ENCODE data around the gene MCRIP1.

DNA sequence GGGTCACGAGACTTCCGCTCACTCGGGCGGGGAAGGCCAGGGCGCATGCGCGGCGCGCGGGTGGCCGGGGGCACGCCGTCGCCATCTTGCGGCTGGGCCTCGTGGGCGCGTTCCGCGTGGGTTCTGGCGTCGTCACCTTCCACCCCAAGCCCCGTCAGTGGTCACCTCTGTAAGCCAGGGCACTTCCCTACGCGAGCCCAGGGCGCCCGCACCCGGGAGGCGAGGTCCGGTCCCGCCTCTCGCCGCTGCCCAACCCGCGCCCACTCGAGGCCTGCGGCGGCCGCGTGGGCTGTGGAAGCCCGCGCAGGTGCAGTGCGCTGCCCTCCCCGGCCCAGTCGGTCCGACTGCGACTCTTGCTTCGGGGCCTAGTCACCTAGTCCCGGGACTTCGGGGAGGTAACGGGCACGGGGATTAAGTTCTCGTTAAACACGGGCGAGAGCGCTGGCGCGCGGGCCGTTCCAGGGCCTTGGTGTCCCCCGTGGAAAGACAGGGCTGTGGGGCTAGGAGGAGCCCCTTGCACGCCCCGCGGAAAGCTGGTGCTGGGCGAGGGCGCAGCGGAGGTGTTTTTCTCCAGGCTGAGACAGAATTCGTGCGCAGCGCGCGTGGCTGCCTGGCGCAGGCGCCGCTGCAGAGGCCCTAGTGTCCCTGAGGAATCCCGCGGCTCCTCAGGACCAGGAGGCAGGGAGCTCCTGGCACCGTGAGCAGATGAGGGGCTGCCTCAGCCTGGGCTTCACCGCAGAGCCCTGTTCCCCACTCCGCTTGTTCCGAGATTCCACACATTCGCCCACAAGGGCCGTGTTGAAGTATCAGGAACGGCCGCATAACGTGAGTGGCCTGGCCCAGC, 38.5 kb upstream of the MCRIP1 start:
- TF ChIP-seq, protein P1, sequence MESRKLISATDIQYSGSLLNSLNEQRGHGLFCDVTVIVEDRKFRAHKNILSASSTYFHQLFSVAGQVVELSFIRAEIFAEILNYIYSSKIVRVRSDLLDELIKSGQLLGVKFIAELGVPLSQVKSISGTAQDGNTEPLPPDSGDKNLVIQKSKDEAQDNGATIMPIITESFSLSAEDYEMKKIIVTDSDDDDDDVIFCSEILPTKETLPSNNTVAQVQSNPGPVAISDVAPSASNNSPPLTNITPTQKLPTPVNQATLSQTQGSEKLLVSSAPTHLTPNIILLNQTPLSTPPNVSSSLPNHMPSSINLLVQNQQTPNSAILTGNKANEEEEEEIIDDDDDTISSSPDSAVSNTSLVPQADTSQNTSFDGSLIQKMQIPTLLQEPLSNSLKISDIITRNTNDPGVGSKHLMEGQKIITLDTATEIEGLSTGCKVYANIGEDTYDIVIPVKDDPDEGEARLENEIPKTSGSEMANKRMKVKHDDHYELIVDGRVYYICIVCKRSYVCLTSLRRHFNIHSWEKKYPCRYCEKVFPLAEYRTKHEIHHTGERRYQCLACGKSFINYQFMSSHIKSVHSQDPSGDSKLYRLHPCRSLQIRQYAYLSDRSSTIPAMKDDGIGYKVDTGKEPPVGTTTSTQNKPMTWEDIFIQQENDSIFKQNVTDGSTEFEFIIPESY (IDR thresholded peaks at IDR 0.05): no peak
- TF ChIP-seq, protein P2, sequence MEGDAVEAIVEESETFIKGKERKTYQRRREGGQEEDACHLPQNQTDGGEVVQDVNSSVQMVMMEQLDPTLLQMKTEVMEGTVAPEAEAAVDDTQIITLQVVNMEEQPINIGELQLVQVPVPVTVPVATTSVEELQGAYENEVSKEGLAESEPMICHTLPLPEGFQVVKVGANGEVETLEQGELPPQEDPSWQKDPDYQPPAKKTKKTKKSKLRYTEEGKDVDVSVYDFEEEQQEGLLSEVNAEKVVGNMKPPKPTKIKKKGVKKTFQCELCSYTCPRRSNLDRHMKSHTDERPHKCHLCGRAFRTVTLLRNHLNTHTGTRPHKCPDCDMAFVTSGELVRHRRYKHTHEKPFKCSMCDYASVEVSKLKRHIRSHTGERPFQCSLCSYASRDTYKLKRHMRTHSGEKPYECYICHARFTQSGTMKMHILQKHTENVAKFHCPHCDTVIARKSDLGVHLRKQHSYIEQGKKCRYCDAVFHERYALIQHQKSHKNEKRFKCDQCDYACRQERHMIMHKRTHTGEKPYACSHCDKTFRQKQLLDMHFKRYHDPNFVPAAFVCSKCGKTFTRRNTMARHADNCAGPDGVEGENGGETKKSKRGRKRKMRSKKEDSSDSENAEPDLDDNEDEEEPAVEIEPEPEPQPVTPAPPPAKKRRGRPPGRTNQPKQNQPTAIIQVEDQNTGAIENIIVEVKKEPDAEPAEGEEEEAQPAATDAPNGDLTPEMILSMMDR (IDR thresholded peaks at IDR 0.05; ENCODE audit: low read depth, low read length, missing input control): no peak
- no peak for TF ChIP-seq TAF1 (conservative IDR thresholded peaks at IDR 0.05)
- TF ChIP-seq, protein P3, sequence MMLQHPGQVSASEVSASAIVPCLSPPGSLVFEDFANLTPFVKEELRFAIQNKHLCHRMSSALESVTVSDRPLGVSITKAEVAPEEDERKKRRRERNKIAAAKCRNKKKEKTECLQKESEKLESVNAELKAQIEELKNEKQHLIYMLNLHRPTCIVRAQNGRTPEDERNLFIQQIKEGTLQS (IDR thresholded peaks at IDR 0.05): no peak
- no peak for TF ChIP-seq RXRA (IDR thresholded peaks at IDR 0.05)
- TF ChIP-seq, protein P4, sequence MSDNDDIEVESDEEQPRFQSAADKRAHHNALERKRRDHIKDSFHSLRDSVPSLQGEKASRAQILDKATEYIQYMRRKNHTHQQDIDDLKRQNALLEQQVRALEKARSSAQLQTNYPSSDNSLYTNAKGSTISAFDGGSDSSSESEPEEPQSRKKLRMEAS (IDR thresholded peaks at IDR 0.05): no peak
- TF ChIP-seq RAD21 (IDR thresholded peaks at IDR 0.05): no peak
- peak; percentile 75 for TF ChIP-seq YY1 (IDR thresholded peaks at IDR 0.05)
- TF ChIP-seq HNF4A (conservative IDR thresholded peaks at IDR 0.05): no peak
- peak in 1 of 2 donors; percentile 84 for TF ChIP-seq GABPA (IDR thresholded peaks at IDR 0.05 in 1 of 2, conservative IDR thresholded peaks at IDR 0.05 in 1 of 2)
- TF ChIP-seq HNF4G (IDR thresholded peaks at IDR 0.05): no peak
- TF ChIP-seq, protein P5, sequence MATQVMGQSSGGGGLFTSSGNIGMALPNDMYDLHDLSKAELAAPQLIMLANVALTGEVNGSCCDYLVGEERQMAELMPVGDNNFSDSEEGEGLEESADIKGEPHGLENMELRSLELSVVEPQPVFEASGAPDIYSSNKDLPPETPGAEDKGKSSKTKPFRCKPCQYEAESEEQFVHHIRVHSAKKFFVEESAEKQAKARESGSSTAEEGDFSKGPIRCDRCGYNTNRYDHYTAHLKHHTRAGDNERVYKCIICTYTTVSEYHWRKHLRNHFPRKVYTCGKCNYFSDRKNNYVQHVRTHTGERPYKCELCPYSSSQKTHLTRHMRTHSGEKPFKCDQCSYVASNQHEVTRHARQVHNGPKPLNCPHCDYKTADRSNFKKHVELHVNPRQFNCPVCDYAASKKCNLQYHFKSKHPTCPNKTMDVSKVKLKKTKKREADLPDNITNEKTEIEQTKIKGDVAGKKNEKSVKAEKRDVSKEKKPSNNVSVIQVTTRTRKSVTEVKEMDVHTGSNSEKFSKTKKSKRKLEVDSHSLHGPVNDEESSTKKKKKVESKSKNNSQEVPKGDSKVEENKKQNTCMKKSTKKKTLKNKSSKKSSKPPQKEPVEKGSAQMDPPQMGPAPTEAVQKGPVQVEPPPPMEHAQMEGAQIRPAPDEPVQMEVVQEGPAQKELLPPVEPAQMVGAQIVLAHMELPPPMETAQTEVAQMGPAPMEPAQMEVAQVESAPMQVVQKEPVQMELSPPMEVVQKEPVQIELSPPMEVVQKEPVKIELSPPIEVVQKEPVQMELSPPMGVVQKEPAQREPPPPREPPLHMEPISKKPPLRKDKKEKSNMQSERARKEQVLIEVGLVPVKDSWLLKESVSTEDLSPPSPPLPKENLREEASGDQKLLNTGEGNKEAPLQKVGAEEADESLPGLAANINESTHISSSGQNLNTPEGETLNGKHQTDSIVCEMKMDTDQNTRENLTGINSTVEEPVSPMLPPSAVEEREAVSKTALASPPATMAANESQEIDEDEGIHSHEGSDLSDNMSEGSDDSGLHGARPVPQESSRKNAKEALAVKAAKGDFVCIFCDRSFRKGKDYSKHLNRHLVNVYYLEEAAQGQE (IDR thresholded peaks at IDR 0.05): peak; percentile 33
- no peak for TF ChIP-seq JUND (IDR thresholded peaks at IDR 0.05)

Data from liver (tissue), 3 donors.